Glomerular visceral epithelial cell (primary cell): ENCODE data around the gene EPS8L1.
"Not testable (repeated sequence)": the region's sequence is repeated elsewhere in the genome, so short reads cannot be mapped to it uniquely, and the experiment has no call there.

Experiments used
- DNase-seq: peaks from one replicate; pipeline ENCODE4 v3.0.0-alpha.2; 2016; ENCODE audit errors: extremely low spot score

EPS8L1 gene

GRCh38 chr19:55050749-55051532 is 24.7 kb upstream of the EPS8L1 start:
- DNase-seq, result no peak

GRCh38 chr19:55053735-55054134 is 21.9 kb upstream of the EPS8L1 start:
- no peak for DNase-seq

GRCh38 chr19:55056827-55057226 is 18.8 kb upstream of the EPS8L1 start:
- DNase-seq, result no peak

GRCh38 chr19:55058781-55059610 is 16.7 kb upstream of the EPS8L1 start:
- DNase-seq, result no peak

GRCh38 chr19:55060287-55060686 is 15.4 kb upstream of the EPS8L1 start:
- not testable (repeated sequence) for DNase-seq

GRCh38 chr19:55062735-55063491 is 12.8 kb upstream of the EPS8L1 start, which contains the start of gene RDH13:
RDH13 (minus strand) TSS chr19:55063148; CDS start chr19:55063032, 116 bp downstream.
- DNase-seq, result peak; percentile 97

GRCh38 chr19:55063492-55063843 is 12.2 kb upstream of the EPS8L1 start:
- DNase-seq, result no peak

- not testable (repeated sequence) for DNase-seq
Measured at GRCh38 chr19:55065516-55065915, 10.2 kb upstream of the EPS8L1 start.

GRCh38 chr19:55066107-55066709 is 9.5 kb upstream of the EPS8L1 start:
- no peak for DNase-seq

GRCh38 chr19:55067869-55068268 is 7.8 kb upstream of the EPS8L1 start:
- DNase-seq, result no peak

- DNase-seq, result no peak
Measured at GRCh38 chr19:55068950-55069864, 6.5 kb upstream of the EPS8L1 start.

- no peak for DNase-seq
Measured at GRCh38 chr19:55069865-55070197, 5.8 kb upstream of the EPS8L1 start.

- no peak for DNase-seq
Measured at GRCh38 chr19:55070466-55071128, 5.1 kb upstream of the EPS8L1 start.

- peak; percentile 79 for DNase-seq
Measured at GRCh38 chr19:55071129-55071502, 4.6 kb upstream of the EPS8L1 start.

- no peak for DNase-seq
Measured at GRCh38 chr19:55071913-55072312, 3.8 kb upstream of the EPS8L1 start.

GRCh38 chr19:55076321-55076720 is 652 bp downstream of the EPS8L1 start:
- no peak for DNase-seq

GRCh38 chr19:55077106-55077505 is 1.4 kb downstream of the EPS8L1 start:
- no peak for DNase-seq

GRCh38 chr19:55078996-55079395 is 3.3 kb downstream of the EPS8L1 start:
- DNase-seq, result no peak

GRCh38 chr19:55079400-55080038 is 3.9 kb downstream of the EPS8L1 start:
- no peak for DNase-seq
